ENCODE data around the gene DTNB.

DNA sequence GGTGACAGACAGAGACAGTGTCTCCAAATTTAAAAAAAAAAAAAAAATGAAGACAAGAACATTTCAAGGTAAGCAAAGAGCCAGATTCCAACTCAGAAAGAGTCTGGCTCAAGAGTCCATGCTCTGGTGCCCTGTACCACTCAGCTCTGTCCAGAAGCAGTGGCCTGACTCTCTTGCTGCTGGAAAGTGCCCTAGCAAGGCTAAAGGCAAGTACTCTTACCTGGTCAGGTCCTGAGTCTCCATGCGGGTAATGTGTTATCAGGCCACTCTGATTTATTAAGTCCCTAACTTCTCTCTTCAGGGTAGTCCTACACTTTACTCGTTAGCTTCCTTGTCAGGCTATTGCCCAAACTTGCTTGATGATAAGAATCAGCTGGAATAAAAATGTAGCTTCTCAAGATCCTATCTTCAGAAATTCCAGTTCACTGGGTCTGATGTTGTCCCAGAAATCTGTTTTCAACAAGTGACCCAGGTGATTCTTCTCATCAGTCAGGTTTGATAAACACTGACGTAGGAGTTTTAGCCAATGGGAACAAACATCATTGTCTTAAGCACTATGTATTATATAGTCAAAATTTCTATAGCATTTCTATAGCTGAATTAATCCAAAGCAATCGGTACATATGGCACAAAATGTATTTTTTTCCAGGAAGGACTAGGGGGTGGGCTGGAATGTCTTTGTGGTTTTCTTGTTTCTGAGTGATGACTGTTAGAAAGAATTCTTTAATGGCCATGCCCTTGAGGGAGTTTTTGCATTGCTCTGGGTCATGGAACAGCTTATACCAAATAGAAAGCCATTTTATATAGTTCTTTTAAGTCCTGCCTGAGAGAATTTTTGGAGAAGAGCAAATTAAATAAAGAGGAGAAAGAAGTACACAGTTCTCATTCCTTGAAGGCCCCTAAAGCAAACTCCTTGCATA is 191.7 kb downstream of the DTNB start:
- TF ChIP-seq, protein P1, sequence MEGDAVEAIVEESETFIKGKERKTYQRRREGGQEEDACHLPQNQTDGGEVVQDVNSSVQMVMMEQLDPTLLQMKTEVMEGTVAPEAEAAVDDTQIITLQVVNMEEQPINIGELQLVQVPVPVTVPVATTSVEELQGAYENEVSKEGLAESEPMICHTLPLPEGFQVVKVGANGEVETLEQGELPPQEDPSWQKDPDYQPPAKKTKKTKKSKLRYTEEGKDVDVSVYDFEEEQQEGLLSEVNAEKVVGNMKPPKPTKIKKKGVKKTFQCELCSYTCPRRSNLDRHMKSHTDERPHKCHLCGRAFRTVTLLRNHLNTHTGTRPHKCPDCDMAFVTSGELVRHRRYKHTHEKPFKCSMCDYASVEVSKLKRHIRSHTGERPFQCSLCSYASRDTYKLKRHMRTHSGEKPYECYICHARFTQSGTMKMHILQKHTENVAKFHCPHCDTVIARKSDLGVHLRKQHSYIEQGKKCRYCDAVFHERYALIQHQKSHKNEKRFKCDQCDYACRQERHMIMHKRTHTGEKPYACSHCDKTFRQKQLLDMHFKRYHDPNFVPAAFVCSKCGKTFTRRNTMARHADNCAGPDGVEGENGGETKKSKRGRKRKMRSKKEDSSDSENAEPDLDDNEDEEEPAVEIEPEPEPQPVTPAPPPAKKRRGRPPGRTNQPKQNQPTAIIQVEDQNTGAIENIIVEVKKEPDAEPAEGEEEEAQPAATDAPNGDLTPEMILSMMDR (IDR thresholded peaks at IDR 0.05; ENCODE audit: insufficient read depth, low read length) = no peak
- TF ChIP-seq, protein P2, sequence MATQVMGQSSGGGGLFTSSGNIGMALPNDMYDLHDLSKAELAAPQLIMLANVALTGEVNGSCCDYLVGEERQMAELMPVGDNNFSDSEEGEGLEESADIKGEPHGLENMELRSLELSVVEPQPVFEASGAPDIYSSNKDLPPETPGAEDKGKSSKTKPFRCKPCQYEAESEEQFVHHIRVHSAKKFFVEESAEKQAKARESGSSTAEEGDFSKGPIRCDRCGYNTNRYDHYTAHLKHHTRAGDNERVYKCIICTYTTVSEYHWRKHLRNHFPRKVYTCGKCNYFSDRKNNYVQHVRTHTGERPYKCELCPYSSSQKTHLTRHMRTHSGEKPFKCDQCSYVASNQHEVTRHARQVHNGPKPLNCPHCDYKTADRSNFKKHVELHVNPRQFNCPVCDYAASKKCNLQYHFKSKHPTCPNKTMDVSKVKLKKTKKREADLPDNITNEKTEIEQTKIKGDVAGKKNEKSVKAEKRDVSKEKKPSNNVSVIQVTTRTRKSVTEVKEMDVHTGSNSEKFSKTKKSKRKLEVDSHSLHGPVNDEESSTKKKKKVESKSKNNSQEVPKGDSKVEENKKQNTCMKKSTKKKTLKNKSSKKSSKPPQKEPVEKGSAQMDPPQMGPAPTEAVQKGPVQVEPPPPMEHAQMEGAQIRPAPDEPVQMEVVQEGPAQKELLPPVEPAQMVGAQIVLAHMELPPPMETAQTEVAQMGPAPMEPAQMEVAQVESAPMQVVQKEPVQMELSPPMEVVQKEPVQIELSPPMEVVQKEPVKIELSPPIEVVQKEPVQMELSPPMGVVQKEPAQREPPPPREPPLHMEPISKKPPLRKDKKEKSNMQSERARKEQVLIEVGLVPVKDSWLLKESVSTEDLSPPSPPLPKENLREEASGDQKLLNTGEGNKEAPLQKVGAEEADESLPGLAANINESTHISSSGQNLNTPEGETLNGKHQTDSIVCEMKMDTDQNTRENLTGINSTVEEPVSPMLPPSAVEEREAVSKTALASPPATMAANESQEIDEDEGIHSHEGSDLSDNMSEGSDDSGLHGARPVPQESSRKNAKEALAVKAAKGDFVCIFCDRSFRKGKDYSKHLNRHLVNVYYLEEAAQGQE (IDR thresholded peaks at IDR 0.05; ENCODE audit: insufficient replicate concordance, low read depth) = no peak
- TF ChIP-seq GABPA (IDR thresholded peaks at IDR 0.05; ENCODE audit: low read depth) (no peak), POLR2AphosphoS5 (IDR thresholded peaks at IDR 0.05; ENCODE audit: low read depth) (no peak)
